Inflammatory macrophage treated with lipopolysaccharide for 1 hour (primary cell): ENCODE measurements around the gene KIF26B.

Experiments used
- DNase-seq, 2 donors: peaks; one replicate each; pipeline ENCODE4 v3.0.0-alpha.2; 2020 to 2022

The KIF26B gene

DNA sequence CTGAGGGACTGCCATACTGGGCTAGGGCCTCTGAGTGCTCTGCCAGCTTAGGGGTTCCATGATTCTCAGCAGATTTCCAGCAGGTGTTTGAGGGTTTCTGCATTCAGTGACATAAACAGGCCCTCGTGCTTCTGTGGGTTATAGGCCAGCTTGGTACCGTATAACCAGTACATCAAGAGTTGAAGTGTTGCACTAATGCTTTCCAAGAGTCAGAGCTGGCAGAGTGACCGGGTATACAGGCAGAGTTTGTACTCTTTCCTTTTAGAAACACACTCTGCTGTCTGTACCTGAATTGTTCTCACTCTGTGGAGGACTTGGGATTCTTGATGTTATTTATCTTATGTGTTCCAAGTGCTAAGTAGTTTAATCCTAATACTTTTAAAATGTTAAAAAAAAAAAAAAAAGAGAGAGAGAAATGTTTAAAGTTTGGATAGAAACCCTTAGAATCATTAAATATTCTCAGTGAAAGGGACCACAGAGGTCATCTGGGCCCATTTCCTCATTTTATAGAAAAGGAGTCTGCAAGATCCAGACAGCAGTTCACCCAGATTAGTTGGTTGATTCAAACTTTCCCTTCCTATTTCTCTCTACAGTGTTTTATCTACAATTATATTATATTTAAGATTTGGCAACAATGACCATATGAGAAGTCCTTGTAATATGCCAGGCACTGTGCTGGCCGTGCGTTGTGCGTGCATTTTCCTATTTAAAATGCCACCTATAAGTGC lies 325.8 kb downstream of the KIF26B start:
- DNase-seq = peak; percentile 21 to 38

DNA sequence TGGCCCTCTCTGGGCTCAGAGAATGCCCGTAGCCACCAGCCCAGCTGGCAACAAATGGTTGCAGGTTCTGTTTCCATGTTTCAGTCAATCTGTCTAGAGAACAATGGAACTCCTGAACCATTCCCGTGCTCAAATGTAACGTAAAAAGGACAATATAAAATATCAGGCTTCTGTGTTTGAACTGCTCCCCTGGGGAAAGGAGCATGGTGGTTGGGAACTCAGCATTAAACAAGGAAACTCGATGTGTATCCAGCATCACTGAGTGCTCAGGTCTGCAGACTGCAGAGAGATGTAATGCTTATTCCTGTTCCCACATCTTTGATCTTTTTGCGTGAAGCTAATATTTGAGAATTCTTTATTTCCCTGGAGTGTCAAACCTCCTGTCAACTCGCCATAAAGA lies 326.5 kb downstream of the KIF26B start:
- no peak for DNase-seq

DNA sequence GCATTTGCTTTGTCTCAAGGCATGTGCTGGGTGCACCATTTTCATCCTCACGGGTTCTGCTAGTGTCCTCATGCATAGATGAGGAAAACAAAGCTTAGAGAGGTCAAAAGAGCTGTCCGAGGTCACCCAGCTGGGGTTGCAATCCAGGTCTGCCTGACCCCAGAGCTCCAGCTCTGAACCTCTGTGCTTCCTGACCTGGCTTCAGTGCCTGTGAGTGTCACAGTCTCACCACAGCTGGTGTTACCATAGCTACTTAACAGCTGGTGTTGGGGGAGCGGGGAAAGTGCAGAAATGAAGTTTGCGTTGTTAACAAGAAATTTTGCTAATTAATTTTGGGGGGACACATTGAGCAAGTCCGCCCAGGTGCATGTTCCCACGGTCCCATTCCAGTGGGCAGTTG lies 328.5 kb downstream of the KIF26B start:
- no peak for DNase-seq

DNA sequence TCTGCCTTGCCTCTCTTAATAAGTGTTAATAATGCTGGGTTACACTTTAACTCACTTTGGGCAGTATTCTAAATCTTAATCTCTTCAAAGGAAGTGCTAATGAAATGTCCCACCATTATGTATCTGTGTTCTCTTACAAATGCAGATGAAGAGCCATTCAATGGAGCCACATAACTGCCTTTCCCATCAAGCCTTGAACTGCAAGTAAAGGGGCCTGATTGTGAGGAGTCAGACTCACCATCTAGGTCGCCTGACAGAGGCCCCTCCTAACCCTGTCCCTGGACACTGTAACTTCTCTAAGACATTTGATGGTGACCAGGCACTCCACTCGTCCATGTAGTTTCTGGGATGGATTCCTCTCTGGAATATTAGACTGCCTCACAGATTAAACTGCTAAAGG lies 329.4 kb downstream of the KIF26B start:
- no peak for DNase-seq

DNA sequence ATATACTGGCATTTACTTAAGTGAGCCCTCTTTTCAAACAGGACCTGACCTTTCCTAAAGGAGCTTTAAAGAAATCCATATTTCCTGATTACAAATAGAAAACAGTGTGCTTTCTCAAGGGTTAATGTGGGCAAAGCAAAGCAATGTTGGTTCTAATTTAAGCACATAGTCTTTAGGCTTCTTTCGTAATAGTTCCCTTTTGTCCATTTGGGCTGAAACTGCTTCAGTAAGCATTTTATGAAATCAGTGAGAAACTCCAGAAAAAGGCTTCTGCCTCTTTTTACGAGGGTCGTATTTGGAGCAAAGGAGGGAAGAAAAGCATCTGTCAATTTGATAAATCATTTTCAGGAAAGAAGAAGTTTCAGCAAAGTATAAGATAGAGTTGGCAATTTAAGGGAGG lies 331.2 kb downstream of the KIF26B start:
- peak; percentile 33 to 50 for DNase-seq

DNA sequence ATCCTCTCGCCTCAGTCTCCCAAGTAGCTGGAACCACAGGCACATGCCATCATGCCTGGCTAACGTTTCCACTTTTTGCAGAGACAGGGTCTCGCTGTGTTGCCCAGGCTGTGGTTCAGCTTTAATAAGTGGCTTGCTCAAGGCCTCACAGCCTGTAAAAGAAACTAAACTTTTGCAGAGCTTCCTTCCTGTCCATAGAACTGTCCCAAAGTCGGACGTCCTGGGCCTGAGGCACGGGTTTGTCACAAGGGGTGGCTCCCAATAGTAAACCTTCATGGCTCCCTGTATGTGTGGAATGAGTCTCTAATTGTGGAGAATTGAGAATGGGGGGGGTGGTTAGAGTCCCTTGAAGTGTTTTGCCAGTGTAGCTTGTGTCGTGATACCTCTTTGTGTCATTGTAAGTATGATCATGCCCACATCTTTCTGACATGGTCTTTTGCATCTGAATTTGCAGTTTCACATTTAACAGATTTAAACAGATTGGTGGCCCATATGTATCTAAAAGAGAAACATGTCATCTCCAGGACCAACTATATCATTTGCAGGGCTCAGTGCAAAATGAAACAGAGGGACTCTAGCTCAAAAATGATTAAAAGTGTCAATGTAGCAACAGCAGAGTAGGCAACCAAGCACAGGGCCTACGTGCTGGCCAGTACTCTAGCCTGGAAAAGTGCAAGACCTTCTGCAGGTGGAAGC lies 332.1 kb downstream of the KIF26B start:
- no peak for DNase-seq

DNA sequence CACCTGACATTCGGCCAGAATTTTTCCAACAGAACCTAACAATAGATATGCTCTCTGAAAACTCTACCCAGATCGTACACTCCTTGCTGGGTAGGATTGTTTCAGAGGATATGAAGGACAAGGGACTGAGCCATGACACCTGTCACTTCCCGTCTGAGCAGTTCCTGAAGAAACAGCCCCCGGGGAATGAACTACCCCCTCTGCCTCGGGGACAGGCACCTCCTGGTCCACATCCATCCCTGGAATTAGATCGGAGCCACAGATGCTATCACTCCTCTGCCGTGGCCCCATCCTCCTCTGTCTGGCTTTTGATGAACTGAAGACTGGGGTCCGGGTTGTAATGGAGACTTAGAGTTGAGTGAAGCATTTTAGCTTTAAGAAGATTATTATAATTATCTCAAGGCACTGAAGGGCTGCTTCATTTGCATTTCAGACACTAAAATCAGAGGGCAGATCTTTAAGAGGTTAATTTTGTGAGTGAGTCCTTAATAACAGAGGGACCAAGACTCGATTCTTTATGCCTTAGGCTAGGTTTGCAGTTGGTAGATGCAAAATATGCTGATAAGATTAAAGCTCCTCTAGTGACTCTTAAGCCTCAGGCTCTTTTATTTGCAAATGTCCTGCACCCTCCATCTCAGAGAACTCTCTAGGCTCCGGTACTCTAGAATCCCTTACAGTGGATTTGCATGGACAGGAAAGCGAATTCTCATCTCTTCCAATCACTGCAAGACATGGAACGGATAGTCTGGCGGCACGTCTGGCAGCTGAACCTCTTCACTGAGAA lies 333.8 kb downstream of the KIF26B start:
- no peak for DNase-seq

DNA sequence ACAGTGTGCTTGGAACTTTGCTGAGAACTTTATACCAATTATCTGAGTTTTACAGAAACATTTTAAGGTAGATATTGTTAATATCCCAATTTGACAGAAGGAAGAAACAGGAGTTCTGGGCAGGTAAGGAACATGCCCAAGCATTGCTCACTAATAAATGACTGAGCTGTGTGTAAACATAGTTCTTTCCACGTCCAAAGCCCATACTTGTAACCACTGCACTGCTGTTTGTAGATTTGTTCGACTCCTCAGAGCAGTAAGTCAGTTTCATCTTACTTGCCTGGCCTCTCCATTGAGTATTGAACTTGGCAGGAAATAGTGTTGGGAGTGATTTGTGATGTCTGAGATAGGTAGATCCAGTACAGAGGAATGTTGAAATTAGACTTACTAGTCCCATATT lies 335.1 kb downstream of the KIF26B start:
- no peak for DNase-seq

DNA sequence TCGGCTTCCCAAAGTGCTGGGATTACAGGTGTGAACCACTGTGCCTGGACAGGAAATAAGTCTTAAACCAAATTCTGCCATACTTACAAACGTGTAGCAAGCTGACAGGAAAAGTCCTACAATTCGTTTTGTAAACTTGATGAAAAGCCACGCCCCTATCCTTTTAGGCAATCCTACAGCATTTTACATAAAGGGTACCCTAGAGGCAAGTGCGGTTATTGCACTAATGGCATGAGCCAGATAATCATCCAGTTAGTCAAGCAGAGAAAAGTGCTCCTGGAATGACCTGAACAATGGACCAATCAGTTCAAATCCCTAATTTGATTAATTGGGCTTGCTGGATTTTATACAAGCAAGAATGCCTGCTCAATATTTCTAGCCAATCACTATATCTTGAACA lies 338.2 kb downstream of the KIF26B start:
- DNase-seq = peak; percentile 14 to 52

DNA sequence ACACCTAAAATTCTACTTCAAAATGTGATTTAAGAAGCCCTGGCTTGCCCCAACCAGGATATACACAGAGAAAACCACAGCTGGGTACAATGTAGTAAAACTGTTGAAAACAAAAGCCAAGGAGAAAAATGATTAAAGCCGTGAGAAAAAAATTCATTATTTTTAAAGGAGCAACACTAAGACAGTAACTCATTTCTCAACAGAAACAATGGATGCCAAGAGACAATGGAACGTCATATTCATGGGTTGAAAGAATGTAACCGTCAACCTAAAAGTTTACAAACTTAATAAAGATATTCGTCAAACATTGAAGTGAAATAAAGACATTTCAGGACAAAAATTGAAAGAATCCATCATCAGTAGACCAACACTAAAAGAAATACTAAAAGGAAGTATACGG lies 340.9 kb downstream of the KIF26B start:
- DNase-seq = no peak

DNA sequence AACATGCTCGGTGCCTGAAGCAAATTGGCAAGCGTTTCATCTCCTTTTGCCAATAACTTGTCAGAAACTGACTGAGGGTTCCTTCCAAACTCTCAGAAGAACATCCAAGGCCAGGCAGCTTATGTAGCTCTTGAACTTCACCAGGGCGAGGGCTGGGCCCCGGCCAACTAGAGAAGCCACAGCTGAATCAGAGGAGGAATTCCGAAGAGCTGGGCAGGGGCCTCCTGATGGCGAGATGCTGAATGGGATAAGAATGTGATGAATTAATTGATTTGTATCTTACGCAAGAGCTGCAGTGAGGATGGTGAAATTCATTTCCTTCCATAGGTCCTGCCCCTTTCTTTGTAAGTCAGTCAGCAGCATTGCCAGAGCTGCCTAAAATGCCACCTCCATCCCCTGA lies 345.8 kb downstream of the KIF26B start:
- peak in 1 of 2 donors; percentile 9 for DNase-seq

DNA sequence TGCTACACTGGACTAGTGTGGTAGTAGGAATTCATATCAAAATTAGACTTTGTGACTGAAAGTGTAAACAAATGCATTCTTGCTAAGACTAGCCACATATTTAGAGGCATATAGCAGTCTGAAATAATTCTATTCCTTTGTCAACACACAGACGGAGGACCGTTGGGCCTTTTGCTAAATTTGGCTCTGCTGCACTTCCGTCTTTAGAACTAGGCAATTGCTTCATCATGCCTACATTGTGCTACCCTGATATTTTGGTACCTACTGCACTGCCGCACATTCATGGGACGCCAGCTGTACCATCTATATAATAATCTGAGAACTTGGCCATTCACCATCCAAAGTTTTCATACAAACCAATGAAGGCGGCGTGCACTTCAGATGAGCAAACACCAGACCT lies 346.8 kb downstream of the KIF26B start:
- no peak for DNase-seq

DNA sequence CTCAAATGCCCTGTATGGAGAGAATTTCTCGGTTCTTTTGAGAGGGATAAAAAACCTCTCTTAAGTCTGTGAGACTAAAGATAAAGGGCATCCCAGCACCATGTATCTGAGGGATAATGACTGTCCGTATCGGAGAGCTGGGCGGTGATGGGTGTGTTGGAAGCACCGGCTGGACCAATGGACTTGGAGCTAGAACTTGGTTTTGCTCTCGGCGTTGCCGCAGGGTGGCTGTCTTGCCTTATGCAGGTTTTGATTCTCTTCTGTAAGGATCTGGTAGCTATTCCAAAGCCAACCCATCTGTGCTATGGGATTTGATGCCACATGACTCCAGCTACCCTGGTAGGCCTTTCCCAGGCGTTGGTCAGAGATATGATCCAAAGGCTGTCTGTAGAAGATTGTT lies 348.8 kb downstream of the KIF26B start:
- no peak for DNase-seq

DNA sequence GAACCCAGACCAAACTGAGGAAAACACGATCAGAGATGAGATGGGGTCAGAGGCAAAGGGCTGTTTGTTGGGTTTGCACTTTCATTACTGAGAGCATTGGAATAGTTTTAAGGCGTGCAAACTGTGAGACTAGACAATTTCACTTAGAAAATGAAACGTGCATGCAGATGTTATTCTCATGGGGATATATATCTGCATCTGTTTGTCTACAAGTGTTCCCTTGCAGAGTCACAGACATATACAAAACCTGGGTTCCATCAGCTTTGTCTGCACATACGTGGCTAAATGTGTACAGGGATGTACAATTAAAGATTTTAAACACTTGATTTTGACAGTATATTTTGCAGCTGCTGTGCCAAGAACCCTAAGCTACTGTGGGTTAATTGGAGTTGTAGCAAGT lies 355.4 kb downstream of the KIF26B start:
- DNase-seq = no peak

DNA sequence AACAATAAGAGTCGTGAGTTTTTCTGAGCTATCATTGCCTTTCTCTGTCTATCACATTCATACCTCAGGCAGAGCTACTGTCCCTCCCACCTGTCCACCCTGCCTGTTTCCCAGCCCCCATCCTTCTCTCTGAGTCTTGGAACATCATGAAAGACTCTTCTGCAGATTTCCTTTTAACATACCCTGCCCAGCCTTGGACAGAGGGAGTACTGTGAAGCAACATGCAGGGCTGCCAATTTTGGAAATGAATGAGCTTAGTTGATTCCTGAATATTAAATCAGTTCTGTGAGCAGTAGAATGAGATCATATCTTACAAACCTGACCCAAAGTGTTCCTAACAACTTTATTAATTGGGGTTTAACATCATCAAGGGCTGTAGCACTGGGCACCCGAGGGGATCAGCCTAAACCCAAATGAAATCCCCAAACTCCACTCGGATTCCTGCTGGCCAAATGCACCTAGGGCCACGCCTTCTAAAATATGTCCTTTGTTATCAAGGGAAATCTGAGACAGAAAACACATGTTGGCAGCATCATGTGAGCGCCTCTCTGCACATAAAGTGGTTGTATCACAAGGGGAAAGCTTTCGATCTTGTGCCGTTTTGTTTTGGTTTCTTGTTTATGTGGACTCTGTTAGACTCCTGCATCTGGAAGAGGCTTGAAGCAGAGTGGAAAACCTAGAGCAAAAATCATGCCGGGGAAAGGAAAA lies 357.6 kb downstream of the KIF26B start:
- peak in 1 of 2 donors; percentile 10 for DNase-seq

DNA sequence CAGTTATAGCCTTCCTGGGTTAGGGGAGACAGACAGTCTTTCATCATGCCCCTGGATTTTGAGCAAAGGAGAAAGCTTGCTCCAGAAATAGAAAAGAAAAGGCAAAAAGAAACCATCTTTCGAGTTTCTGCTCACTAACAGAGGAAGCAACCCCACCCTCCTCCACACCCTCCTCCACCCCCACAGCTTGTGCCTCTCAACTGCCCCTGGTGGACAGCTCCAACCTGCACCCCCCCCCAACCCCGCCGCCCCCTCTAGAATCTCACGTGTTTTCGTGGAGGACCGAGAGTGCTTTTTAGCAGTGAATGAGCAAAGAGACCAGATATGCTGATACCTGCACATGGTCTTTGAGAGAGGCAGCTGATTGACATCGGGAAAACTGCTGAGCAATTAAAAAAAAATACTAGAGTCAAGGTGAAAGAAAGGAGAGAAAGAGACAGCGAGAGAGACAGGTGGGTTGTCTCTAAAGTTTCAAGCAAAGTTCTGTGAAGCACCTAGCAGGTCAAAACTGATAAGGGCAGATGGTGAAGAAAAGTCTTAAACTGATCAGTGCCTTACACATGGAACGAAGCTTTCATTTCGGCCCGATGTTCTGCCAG lies 358.3 kb downstream of the KIF26B start:
- peak; percentile 13 to 32 for DNase-seq

DNA sequence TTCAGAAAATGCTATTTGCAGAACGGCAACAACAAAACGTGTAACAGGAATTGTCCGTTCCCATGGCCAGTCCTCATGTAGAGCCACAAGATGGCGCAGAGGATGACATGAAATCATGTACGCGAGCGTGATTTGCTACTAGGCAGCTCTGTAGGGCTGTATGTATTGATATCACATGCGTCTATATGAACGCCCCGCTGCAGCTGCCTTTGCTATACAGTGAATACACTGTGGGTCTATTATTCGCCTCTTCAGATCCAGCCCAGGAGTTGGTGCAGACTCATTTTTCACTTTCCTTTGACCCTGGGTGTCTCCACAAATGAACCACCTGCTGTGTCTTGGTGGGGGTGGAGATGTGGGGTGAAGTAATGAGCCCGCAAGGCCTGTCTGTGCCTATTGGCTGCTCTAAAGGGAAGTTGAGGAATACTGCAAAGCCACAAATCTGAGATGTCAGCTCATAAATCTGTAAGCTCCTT lies 361.5 kb downstream of the KIF26B start:
- peak; percentile 1 to 18 for DNase-seq

DNA sequence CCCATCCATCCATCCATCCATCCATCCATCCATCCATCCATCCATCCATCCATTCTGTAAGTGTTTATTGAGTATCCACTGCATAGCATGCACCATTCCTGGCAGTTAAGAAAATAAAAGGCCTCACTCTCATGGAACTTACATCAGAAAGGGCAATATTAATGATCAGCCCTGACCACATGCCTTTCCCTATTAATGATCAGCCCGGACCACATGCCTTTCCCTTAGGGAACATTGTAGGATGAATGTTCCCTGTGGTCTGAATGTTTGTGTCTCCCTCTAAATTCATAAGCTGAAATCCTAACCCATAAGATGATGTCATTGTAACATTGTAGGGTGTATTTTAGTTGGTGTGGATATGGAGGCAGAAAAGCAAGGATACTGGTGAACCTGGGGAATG lies 365.8 kb downstream of the KIF26B start:
- DNase-seq = no peak

DNA sequence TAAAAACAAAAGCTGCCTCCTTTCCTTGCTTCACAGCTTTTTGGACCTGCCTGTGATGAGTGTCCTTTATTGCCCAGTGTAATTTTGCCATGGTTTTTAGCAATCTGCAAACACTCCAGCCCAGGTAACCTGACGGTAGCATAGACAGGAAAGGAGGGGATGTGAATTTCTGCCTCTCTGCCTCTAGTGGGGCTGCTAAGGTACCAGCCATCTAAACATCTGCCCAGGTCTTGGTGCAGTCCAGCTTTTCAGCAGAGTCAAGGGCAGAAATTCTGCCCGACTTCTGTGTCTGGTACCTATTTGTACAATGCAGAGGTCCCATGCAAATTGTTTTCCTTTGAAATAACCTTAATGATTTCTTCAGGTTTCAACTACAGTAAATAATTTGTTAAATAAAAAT lies 371.4 kb downstream of the KIF26B start:
- DNase-seq = no peak

DNA sequence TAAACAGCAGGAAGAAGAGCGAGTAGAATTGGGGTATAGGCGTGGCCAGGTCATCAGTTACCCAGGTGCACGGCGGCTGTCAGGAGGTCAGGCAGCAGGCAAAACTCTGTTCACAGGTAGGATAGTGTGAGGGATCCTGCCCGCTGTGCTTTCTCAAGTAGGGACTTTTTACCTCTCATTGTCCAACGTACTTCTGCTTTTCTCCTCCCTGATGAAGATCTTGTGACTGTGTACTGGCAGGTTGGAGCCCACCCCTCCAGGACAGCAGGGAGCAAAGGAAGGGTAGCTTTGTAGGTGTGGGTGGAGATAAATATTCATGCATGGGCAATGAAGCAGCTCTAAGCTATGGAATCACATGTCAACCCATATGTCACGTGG lies 373.5 kb downstream of the KIF26B start:
- no peak for DNase-seq

DNA sequence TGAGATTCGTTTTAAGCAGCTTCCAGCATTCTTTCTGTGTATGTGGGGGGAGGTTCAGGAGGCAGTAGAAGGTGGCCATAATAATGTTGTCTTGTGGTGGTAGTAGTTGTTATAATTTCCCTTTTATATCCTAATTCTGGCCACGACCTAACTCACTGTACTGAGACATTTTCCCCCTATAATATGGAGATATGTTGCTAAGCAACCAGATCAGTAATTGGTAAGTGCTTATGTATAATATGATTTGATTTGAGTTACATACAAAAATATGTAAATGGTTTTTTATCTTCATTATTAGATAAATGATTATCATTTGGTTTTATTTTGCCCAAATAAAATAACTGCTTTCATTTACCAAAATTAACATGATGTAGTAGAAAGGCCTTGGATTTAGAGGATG lies 376.2 kb downstream of the KIF26B start:
- no peak for DNase-seq

DNA sequence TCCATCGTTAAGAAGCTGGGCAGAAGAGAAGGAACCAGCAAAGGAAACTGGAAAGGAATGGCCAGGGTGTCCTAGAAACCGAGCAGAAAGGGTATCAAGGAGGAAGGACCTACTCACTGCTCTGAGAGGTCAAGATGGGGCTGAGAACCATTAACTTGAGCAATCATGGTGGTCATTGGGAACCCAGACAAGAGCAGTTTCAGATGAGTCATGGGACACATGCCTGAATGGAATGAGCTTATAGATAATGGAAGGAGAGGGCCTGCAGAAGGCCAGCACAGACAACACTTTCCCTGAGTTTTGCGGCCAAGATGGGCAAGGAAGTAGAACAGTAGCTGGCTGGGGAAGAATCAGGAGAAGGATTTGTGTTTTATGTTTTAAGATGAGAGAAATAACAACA lies 383.2 kb downstream of the KIF26B start:
- no peak for DNase-seq

DNA sequence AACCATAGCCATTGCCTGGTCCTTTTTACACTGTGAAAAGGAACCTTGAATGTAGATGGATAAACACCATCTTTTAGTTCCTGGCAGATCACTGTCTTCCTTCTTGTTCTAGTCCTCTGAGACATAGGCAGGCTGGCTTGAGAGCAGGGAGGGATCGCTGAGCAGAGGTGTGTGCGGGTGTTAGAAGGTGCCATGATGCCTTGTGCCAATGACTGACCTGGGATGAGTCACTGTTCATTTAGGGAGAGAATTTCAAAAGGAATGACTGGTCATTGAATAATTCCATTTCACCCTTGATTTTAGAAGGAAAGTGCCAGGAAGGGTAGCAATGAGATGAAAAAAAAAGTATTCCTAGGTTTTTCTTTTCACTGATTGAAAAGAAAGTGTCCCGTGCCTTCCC lies 383.9 kb downstream of the KIF26B start:
- DNase-seq = no peak
